Peyer's patch (tissue), 4 donors: Measurements from ENCODE around the gene TRMT61A. TPM values are rescaled to one million over a fixed set of nuclear protein-coding genes. Genes with fewer than 3 reads are reported as not detected.
A peak's percentile ranks its signal among the peaks of the same experiment; 100 is the strongest.

Experiments used
- DNase-seq, 3 donors: peaks; one replicate each; pipeline ENCODE4 v3.0.0-alpha.2; 2017 to 2019
- H3K27ac ChIP-seq, 4 donors: fragments of 200-600 bp; sonication (generic); one replicate each; pipeline ENCODE4 v1.5.1; 2016 to 2019
- H3K27me3 ChIP-seq, 2 donors: fragments of 200-600 bp; sonication (generic); one replicate each; pipeline ENCODE4 v1.5.1; 2019
- H3K36me3 ChIP-seq, 3 donors: fragments of 200-600 bp; sonication (generic); one replicate each; pipeline ENCODE4 v1.5.1; 2016 to 2019
- H3K4me1 ChIP-seq, 4 donors: fragments of 200-600 bp; sonication (generic); one replicate each; pipeline ENCODE4 v1.5.1; 2016 to 2019
- H3K4me3 ChIP-seq, 4 donors: fragments of 200-600 bp; sonication (generic); 1 replicate in 3 of 4; 2 replicates in 1 of 4; pipeline ENCODE4 v1.5.1; 2016 to 2019; ENCODE audit warnings: mild to moderate bottlenecking in 1 of 4
- H3K9me3 ChIP-seq, 4 donors: fragments of 200-600 bp; sonication (generic); one replicate each; pipeline ENCODE4 v1.5.1; 2016 to 2019; ENCODE audit warnings: mild to moderate bottlenecking in 1 of 4
- POLR2A ChIP-seq, 2 donors: fragments of 450-650 bp; IDR thresholded peaks; one replicate each; pipeline ENCODE4 v1.5.1; 2017; ENCODE audit warnings: antibody characterized with exemption in 2 of 2, mild to moderate bottlenecking in 2 of 2, moderate library complexity in 2 of 2
- total RNA-seq, 4 donors: library from RNA; depleted of rRNA; stranded (reverse); fragments of >200 nt; gene quantifications; one replicate each; pipeline ENCODE4 v1.1.0, GENCODE V29; 2016
- TF ChIP-seq, protein P1 (sequence below), 6 experiments: fragments of 450-650 bp in 4 of 6; fragments of 200-600 bp in 2 of 6; sonication (generic) in 1 of 6; IDR thresholded peaks; one replicate each; pipeline ENCODE4 v1.5.1; 2017 to 2019; ENCODE audit warnings: antibody characterized with exemption in 6 of 6, mild to moderate bottlenecking in 3 of 6, moderate library complexity in 1 of 6

Gene TRMT61A
- total RNA-seq, 4 donors from 2014 or later, result 6.1 to 13.9 (median 8.7) TPM

GRCh38 chr14:103545219-103545914, 16.4 kb downstream of the TRMT61A start:
- Histone ChIP-seq H3K9me3 (no peaks in the 10 kb centered on the region), H3K4me1 (peaks cover 0 to 45% (median 5%) of the 10 kb centered on the region in 4 donors), H3K36me3 (no peaks in the 10 kb centered on the region), H3K27ac (no peak overlapping the region), H3K27me3 (no peaks in the 10 kb centered on the region), H3K4me3 (no peak overlapping the region)
- TF ChIP-seq, protein P1, sequence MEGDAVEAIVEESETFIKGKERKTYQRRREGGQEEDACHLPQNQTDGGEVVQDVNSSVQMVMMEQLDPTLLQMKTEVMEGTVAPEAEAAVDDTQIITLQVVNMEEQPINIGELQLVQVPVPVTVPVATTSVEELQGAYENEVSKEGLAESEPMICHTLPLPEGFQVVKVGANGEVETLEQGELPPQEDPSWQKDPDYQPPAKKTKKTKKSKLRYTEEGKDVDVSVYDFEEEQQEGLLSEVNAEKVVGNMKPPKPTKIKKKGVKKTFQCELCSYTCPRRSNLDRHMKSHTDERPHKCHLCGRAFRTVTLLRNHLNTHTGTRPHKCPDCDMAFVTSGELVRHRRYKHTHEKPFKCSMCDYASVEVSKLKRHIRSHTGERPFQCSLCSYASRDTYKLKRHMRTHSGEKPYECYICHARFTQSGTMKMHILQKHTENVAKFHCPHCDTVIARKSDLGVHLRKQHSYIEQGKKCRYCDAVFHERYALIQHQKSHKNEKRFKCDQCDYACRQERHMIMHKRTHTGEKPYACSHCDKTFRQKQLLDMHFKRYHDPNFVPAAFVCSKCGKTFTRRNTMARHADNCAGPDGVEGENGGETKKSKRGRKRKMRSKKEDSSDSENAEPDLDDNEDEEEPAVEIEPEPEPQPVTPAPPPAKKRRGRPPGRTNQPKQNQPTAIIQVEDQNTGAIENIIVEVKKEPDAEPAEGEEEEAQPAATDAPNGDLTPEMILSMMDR (IDR thresholded peaks at IDR 0.05), result no peak
- TF ChIP-seq POLR2A (IDR thresholded peaks at IDR 0.05), result no peak
- no peak for DNase-seq

GRCh38 chr14:103545915-103546651, 17.1 kb downstream of the TRMT61A start:
- no peaks in the 10 kb centered on the region for H3K36me3 ChIP-seq
- H3K4me1 ChIP-seq, result peaks cover 0 to 46% (median 3%) of the 10 kb centered on the region in 4 donors
- no peaks in the 10 kb centered on the region for H3K27me3 ChIP-seq
- TF ChIP-seq, protein P1 (IDR thresholded peaks at IDR 0.05), result no peak
- no peak for TF ChIP-seq POLR2A (IDR thresholded peaks at IDR 0.05)
- H3K9me3 ChIP-seq, result no peaks in the 10 kb centered on the region
- no peak overlapping the region for H3K4me3 ChIP-seq
- H3K27ac ChIP-seq, result no peak overlapping the region
- no peak for DNase-seq

DNA sequence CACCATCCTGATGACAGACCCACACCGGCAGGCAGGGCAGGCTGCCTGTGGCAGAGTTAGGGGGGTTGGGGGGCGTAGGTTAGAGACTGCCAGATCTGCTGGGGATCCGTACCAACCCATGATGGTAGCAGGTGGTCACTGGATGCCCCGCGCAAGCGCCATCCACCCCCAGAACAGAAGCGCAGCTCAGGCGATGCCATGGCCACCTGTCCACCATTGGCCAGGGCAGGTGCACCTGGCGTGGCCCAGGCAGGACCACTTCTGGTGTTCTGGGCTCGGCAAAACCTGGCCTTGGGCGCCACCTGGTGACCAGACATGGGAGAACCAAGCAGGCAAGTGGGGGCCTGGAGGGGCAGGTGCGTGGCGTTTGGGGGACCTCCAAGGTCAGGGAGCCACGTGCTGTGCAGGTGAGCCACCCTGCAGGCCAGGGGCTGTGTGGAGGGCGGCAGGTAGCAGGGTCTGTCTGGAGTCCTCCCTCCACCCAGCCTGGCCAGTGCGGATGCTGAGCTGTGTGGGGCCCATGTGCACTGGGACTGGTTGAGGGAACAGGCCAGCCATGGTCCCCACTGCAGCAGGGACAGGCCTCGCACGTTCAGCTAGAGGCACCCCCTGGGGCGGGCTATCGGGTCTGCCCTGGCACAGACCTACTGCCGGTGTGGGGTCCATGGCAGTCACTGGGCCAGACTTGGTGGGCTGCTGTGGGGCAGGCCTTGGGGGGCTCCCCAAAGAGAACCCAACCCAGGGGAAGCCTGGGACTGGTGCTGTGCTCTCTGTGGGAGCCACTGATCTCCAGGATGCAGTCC, 17.9 kb downstream of the TRMT61A start:
- H3K9me3 ChIP-seq, result no peaks in the 10 kb centered on the region
- no peak for TF ChIP-seq POLR2A (IDR thresholded peaks at IDR 0.05)
- TF ChIP-seq, protein P1 (IDR thresholded peaks at IDR 0.05), result peak; percentile 76 to 95 (median 88)
- H3K27me3 ChIP-seq, result no peaks in the 10 kb centered on the region
- H3K4me1 ChIP-seq, result peaks cover 0 to 39% (median 3%) of the 10 kb centered on the region in 4 donors
- H3K4me3 ChIP-seq, result no peak overlapping the region
- peak; percentile 72 to 87 (median 83) for DNase-seq
- no peak overlapping the region for H3K27ac ChIP-seq
- H3K36me3 ChIP-seq, result no peaks in the 10 kb centered on the region

DNA sequence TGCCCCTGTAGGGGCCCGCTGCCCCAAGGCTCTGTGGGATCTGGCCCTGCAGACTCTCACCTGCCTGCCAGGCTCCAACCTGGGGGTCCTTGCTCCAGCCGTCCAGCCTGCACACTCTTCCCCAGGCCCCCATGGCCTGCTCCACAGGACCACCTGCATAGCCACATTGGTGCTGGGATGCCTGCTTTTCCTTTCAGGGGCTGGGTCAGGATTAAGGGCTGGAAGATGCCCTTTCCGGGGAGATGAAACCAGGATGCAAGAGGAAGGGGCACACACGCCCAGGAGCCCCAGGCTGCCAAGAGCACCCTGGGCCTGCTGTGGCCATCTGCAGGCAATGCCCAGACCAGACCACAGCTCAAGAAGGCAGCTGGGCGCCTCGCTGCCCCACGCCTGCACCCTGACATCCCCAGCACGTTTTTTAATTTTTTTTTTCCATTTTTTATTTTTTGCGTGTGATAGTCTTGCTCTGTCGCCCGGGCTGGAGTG, 18.5 kb downstream of the TRMT61A start:
- Histone ChIP-seq H3K4me1 (peaks cover 0 to 33% (median 3%) of the 10 kb centered on the region in 4 donors), H3K27me3 (no peaks in the 10 kb centered on the region), H3K36me3 (no peaks in the 10 kb centered on the region), H3K27ac (no peak overlapping the region), H3K9me3 (no peaks in the 10 kb centered on the region), H3K4me3 (no peak overlapping the region)
- no peak for DNase-seq
- TF ChIP-seq, protein P1 (IDR thresholded peaks at IDR 0.05), result no peak
- TF ChIP-seq POLR2A (IDR thresholded peaks at IDR 0.05), result no peak

- H3K36me3 ChIP-seq, result no peaks in the 10 kb centered on the region
- no peaks in the 10 kb centered on the region for H3K27me3 ChIP-seq
- H3K9me3 ChIP-seq, result no peaks in the 10 kb centered on the region
- peaks cover 0 to 28% (median 3%) of the 10 kb centered on the region in 4 donors for H3K4me1 ChIP-seq
- no peak for DNase-seq
- no peak overlapping the region for H3K27ac ChIP-seq
- H3K4me3 ChIP-seq, result no peak overlapping the region
- no peak for TF ChIP-seq POLR2A (IDR thresholded peaks at IDR 0.05)
- TF ChIP-seq, protein P1 (IDR thresholded peaks at IDR 0.05), result no peak
Observed at GRCh38 chr14:103547941-103548462, 19.0 kb downstream of the TRMT61A start.
